ENCODE data around the gene ZNF609.

The ZNF609 gene

GRCh38 chr15:64460206-64460723, at the start of gene ZNF609:
Gene ZNF609, plus strand, starts transcription at chr15:64460578. Its CDS starts 38,842 bp downstream, at chr15:64499420.
- DNase-seq, result peak; percentile 34 to 95 (median 85)

GRCh38 chr15:64412216-64412615, 48.2 kb upstream of the ZNF609 start:
- DNase-seq, result no peak

- no peak for DNase-seq
Measured at GRCh38 chr15:64422697-64423096, 37.7 kb upstream of the ZNF609 start.

- DNase-seq, result no peak
Measured at GRCh38 chr15:64423970-64424369, 36.4 kb upstream of the ZNF609 start.

GRCh38 chr15:64425221-64425620, 35.2 kb upstream of the ZNF609 start:
- no peak for DNase-seq

GRCh38 chr15:64426845-64427465, 33.4 kb upstream of the ZNF609 start:
- no peak for DNase-seq

GRCh38 chr15:64429448-64429847, 30.9 kb upstream of the ZNF609 start:
- no peak for DNase-seq

GRCh38 chr15:64430000-64430735, 30.2 kb upstream of the ZNF609 start:
- no peak for DNase-seq

GRCh38 chr15:64437982-64438381, 22.4 kb upstream of the ZNF609 start:
- DNase-seq, result no peak

- no peak for DNase-seq
Measured at GRCh38 chr15:64438653-64439447, 21.5 kb upstream of the ZNF609 start.

- DNase-seq, result no peak
Measured at GRCh38 chr15:64441852-64442251, 18.5 kb upstream of the ZNF609 start.

GRCh38 chr15:64443016-64443415, 17.4 kb upstream of the ZNF609 start:
- no peak for DNase-seq

GRCh38 chr15:64443747-64444621, 16.4 kb upstream of the ZNF609 start:
- DNase-seq, result no peak

GRCh38 chr15:64444836-64445235, 15.5 kb upstream of the ZNF609 start:
- DNase-seq, result no peak

GRCh38 chr15:64447536-64448315, 12.7 kb upstream of the ZNF609 start:
- DNase-seq, result no peak

- DNase-seq, result peak in 40 of 56 donors; percentile 1 to 75 (median 14)
Measured at GRCh38 chr15:64452988-64453688, 7.2 kb upstream of the ZNF609 start.

GRCh38 chr15:64453689-64454037, 6.7 kb upstream of the ZNF609 start:
- DNase-seq, result no peak

GRCh38 chr15:64454282-64454681, 6.1 kb upstream of the ZNF609 start:
- DNase-seq, result no peak

- peak in 3 of 56 donors; percentile 0 to 15 (median 1) for DNase-seq
Measured at GRCh38 chr15:64455961-64456371, 4.4 kb upstream of the ZNF609 start.

All from nucleus accumbens (tissue), 56 donors.